NCI-H128 (cell line): Measurements from ENCODE around the gene GBF1.

Experiments used
- DNase-seq: peaks from one replicate; lab custom pipeline; 2025; ENCODE audit not compliant: unreplicated experiment; lab: John Stamatoyannopoulos, UW

GBF1 gene

DNA sequence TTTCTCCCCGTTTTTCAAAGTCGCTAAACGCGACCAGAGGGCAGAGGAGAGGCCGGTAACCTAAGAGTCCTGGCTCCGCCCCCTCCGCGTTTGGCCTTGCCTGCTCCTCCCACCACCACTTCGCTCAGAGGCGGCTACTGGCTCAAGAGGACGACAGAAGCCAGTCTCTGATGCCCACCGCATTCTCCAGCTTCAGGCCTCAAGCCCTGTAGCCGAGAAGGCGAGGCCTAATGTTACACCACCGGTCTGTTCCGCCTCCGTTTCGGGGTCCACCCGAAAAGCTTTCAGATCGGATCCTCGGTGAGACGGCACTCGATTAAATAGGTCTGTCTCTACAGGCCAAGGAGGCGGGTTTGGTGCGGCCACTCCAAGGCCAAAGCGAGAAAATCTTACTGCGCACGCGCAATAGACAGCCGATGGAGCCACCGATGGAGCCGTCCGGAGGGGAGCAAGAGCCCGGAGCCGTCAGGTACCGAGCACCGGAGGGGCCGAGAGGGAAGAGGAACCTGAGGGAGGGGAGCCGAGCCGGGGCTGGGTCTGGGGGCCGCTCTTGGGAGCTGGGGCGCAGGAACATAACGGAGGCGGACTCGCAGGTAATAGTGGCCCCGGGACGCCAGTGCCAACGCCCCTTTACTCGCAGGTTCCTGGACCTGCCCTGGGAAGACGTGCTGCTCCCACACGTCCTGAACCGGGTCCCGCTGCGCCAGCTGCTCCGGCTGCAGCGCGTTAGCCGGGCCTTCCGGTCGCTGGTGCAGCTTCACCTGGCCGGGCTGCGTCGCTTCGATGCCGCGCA, 175.6 kb downstream of the GBF1 start, which contains the start of gene FBXL15:
Gene FBXL15 (plus strand): TSS at position 123 of the 793 bp plus-strand sequence. CDS start 294 bp downstream, at position 417.
- peak; percentile 96 for DNase-seq

DNA sequence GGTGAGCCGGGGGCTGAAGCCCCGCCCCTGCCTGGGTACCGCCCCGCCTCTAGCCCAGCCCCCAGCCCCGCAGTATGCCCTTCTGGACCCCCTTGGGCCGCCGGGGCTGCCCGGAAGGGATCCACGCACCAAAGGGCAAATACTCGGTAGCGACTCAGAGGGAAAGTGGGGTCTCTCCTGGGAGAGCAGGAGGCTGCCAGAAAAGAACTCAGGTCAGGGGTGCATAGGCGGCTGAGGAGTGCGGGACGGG, 176.1 kb downstream of the GBF1 start:
- DNase-seq = no peak

DNA sequence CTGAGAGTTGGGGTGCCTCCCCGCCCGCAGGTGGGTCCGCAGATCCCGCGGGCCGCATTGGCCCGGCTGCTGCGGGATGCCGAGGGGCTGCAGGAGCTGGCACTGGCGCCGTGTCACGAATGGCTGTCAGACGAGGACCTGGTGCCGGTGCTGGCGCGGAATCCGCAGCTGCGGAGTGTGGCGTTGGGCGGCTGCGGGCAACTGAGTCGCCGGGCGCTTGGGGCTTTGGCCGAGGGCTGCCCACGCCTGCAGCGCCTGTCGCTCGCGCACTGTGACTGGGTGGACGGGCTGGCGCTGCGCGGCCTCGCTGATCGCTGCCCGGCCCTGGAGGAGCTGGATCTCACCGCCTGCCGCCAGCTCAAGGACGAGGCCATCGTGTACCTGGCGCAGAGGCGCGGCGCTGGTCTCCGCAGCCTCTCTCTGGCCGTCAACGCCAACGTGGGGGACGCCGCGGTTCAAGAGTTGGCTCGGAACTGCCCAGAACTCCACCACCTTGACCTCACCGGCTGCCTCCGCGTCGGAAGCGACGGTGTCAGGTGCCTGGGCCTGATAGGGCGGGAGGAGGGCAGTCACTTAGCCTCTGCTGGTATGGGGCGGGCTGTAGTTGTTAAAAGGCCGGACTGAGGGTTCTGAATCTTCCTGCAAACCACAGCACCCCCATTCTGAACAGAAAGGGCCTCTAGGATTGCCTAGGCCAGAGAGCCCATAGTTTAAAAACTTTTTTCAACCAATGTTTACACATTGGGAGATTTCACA, 176.6 kb downstream of the GBF1 start:
- no peak for DNase-seq

- DNase-seq = no peak
Measured at GRCh38 chr10:102422545-102423129, 177.3 kb downstream of the GBF1 start.

DNA sequence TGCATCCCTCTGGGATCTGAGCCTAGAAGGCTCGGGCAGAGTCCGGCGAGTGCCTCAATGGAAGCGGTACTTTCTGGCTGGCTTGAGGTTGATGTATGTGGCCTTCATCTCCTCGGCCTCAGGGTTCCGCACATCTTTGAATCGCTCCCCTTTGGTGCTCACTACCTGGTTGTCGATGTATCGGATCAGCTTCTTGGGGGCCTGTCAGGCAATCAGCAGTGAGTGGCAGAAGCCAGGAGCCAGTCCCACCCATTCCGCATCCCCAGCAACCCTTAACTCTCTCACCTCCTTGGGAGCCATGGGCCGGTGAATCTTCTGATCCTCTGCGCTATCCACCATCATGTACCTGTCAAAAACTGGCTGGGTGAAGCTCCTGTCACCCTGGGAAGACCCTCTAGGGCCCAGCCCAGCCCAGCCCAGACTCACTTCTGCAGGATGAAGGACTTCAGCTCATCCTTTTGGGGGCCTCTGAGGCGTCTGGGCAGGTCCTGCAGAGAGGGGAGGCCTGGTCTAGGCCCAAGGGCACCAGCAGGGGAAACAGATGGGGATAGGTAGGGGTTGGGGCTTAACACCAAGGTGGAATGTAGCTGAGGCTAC, 178.1 kb downstream of the GBF1 start:
- DNase-seq = no peak

DNA sequence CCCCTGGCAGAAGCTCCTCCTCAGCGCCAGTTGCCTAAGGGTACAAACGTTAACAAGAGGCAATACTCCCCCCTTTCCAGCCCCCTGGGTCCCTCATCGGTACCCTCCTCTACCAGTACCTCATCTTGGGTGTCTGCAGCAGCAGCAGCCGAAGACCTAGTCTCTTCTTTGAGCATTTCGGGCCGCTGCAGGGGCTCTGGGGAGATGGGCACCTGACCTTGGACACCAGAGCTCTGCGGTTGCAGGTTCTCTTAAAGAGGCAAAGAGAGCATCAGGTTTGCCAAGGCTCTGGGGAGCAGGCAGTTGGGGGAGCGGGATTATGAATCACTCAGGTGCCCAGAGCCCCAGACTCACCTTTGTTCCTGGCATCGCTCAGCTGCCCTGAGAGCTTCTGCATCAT, 178.8 kb downstream of the GBF1 start:
- no peak for DNase-seq

DNA sequence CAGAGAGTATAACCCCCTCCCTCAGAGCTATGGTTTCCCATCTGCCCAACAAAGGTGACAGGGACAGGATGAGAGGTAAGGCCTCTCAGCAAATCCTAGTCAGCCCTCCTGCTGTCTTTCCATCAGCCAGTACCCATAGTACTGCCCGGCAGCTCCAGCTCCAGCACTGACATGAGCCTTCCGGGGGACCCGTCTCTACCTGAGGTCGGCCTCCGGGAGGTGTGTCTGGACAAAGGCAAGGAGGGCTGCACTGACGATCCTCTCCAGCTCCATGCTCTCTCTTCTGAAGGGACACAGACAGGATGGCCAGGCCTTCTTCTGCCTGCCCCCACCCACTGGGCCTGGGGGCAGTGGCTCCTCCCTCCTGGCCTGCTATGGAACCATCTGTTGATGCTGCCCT, 179.6 kb downstream of the GBF1 start:
- no peak for DNase-seq

DNA sequence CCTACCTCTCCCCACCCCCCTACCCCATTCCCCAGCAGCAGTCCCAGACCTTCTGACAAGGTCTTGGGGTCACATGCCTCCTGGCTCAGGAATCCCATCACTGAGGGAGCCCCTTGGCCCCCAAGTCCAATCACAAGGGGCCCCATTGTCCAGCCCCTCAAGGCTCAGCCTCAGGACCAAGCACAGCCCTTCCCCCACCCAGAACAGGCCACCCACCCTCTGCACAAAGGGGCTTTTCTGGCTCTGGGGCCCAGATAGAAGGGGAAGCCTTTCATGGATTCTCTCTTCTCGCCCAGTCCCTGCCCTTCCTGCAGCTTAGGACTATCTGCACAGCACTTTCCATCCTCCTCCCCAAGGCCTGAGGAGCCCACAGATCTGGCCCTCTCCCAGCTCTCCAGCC, 180.1 kb downstream of the GBF1 start:
- DNase-seq = no peak

DNA sequence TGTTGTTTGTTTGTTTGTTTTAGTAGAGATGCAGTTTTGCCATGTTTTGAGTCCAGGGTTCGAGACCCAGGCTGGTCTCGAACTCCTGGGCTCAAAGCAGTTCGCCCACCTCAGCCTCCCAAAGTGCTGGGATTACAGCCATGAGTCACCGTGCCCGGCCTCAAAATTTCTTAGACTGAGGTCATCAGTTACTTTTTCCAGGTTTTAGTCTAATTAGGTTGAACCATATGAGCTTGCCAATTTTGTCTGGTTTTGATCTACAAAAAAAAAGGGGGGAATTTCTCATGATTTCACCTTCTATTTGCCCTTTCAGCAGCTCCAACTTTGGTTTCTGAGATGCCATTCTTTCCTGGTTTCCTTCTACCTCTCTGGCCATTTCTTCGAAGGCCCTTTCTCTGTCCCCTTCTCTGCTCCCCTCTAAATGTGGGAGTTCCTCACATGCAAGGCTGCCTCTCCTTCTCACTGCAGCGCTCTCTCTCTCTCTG, 181.5 kb downstream of the GBF1 start:
- DNase-seq = no peak

GRCh38 chr10:102429468-102429867, 184.1 kb downstream of the GBF1 start:
- DNase-seq = no peak

DNA sequence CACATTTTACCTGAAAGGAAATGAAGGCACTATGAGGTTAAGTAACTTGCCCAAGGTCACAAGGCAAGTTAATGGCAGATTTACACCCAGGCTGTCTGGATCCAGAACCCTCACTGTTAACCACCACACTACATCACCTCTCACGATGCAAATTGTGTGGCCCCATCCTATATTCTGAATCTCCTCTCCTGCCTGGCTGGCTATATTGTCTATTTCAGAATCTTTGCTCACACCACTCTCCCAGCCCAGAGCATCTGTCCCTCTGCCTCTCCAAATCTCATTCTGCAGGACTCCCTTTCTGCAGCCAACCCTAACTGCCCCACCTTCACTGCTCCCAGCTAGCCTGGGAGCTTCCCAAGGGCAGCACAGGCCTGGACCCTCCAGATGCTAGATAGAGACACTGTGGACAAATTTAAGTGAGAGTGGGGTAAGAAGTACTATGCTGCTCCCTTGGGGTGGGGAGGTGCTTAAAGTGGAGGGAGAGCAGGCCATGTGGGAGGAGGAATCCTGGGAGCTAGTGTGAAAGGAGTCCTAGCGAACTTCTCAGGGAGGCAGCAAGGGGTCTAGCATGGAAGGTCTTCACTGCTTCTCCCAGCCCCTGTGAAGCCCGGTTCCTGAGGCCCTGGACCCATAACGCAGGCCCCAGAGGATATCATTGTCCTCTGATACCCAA, 186.3 kb downstream of the GBF1 start:
- DNase-seq = no peak
